Neural progenitor cell (in vitro differentiated cells): ENCODE results near the gene KXD1. TPM values are rescaled to one million over a fixed set of nuclear protein-coding genes. Genes with fewer than 3 reads are reported as not detected.

Experiments used
- DNase-seq: peaks from one replicate; pipeline ENCODE4 v3.0.0-alpha.2; 2016; ENCODE audit warnings: low spot score
- H2AFZ ChIP-seq: fragments of 200-600 bp; sonication (generic); replicated peaks from 2 replicates; pipeline ENCODE4 v1.6.1; 2016; ENCODE audit warnings: antibody characterized with exemption
- H3F3A ChIP-seq: fragments of 200-600 bp; sonication (generic); 2 replicates; pipeline ENCODE4 v1.6.1; 2016; ENCODE audit warnings: antibody characterized with exemption, low read depth
- H3K27ac ChIP-seq: fragments of 200-600 bp; sonication (generic); 2 replicates; pipeline ENCODE4 v1.5.1; 2016; ENCODE audit warnings: mild to moderate bottlenecking
- H3K27me3 ChIP-seq: fragments of 200-600 bp; sonication (generic); 2 replicates; pipeline ENCODE4 v1.6.1; 2016; ENCODE audit warnings: mild to moderate bottlenecking, moderate library complexity
- H3K36me3 ChIP-seq: fragments of 200-600 bp; sonication (generic); 2 replicates; pipeline ENCODE4 v1.5.1; 2016
- H3K4me1 ChIP-seq: fragments of 200-600 bp; sonication (generic); 2 replicates; pipeline ENCODE4 v1.6.1; 2016; ENCODE audit warnings: mixed run types
- H3K4me2 ChIP-seq: fragments of 200-600 bp; sonication (generic); 2 replicates; pipeline ENCODE4 v1.6.1; 2016
- H3K4me3 ChIP-seq: fragments of 200-600 bp; sonication (generic); 2 replicates; pipeline ENCODE4 v1.5.1; 2016
- H3K79me2 ChIP-seq: fragments of 200-600 bp; sonication (generic); 2 replicates; pipeline ENCODE4 v1.6.1; 2016; ENCODE audit warnings: low read depth
- H3K9ac ChIP-seq: fragments of 200-600 bp; sonication (generic); 2 replicates; pipeline ENCODE4 v1.6.1; 2016
- H3K9me3 ChIP-seq: fragments of 200-600 bp; sonication (generic); 2 replicates; pipeline ENCODE4 v1.5.1; 2016; ENCODE audit warnings: low read depth
- H4K20me1 ChIP-seq: fragments of 200-600 bp; sonication (generic); 2 replicates; pipeline ENCODE4 v1.6.1; 2016; ENCODE audit warnings: low read depth
- H3K27ac Mint-ChIP-seq: 3 replicates; pipeline ENCODE4 v1.8.0; 2021; ENCODE audit warnings: mixed read lengths
- H3K27me3 Mint-ChIP-seq: 2 replicates; pipeline ENCODE4 v1.8.0; 2022; ENCODE audit warnings: low read depth, mild to moderate bottlenecking, inconsistent platforms, moderate library complexity, mixed read lengths; ENCODE audit not compliant: insufficient read depth
- H3K36me3 Mint-ChIP-seq: 3 replicates; pipeline ENCODE4 v1.8.0; 2021; ENCODE audit warnings: mixed read lengths
- H3K4me1 Mint-ChIP-seq: 3 replicates; pipeline ENCODE4 v1.8.0; 2021; ENCODE audit warnings: mixed read lengths
- H3K4me3 Mint-ChIP-seq: 3 replicates; pipeline ENCODE4 v1.8.0; 2021; ENCODE audit warnings: mild to moderate bottlenecking, moderate library complexity, mixed read lengths
- H3K9me3 Mint-ChIP-seq: 3 replicates; pipeline ENCODE4 v1.8.0; 2020; ENCODE audit warnings: mixed read lengths
- CTCF ChIP-seq: fragments of 200-600 bp; sonication (generic); IDR thresholded peaks from 2 replicates; pipeline ENCODE4 v1.5.1; 2017; ENCODE audit warnings: antibody characterized with exemption, mild to moderate bottlenecking
- EZH2 ChIP-seq: fragments of 200-600 bp; sonication (generic); IDR thresholded peaks from 2 replicates; pipeline ENCODE4 v1.6.1; 2017; ENCODE audit warnings: antibody characterized with exemption, mild to moderate bottlenecking, moderate library complexity
- EZH2phosphoT487 ChIP-seq: fragments of 200-600 bp; sonication (generic); IDR thresholded peaks from 2 replicates; pipeline ENCODE4 v1.6.1; 2017; ENCODE audit warnings: antibody characterized with exemption
- total RNA-seq: library from RNA; depleted of rRNA; stranded (reverse); fragments of >200 nt; gene quantifications from 2 replicates; pipeline ENCODE4 v1.2.3, GENCODE V29; 2015; ENCODE audit warnings: low replicate concordance

Gene KXD1
- total RNA-seq, 1 donor from 2014 or later: 82.7 TPM

GRCh38 chr19:18603958-18604819 lies 46.5 kb downstream of the KXD1 start:
- Histone ChIP-seq H3K4me1 (peaks cover 21% of the 10 kb centered on the region), H4K20me1 (peaks cover 59% of the 10 kb centered on the region), H3K4me3 (peak overlapping the region; percentile 6), H3K79me2 (no peaks in the 10 kb centered on the region), H3K9ac (no peak overlapping the region), H3K36me3 (no peaks in the 10 kb centered on the region), H3K27ac (no peak overlapping the region), H3K4me2 (peak overlapping the region; percentile 60), H2AFZ (no peak overlapping the region), H3K9me3 (no peaks in the 10 kb centered on the region), H3K27me3 (peaks cover 98% of the 10 kb centered on the region), H3F3A (peaks cover 39% of the 10 kb centered on the region)
- peaks cover 14% of the 10 kb centered on the region for H3K4me1 Mint-ChIP-seq
- DNase-seq: peak; percentile 68
- H3K9me3 Mint-ChIP-seq: peaks cover 2% of the 10 kb centered on the region
- H3K27me3 Mint-ChIP-seq: peaks cover 65% of the 10 kb centered on the region
- no peak overlapping the region for H3K27ac Mint-ChIP-seq
- peak; percentile 41 for TF ChIP-seq EZH2
- peak; percentile 54 for TF ChIP-seq EZH2phosphoT487
- no peak for TF ChIP-seq CTCF
- H3K4me3 Mint-ChIP-seq: peak overlapping the region; percentile 43
- peaks cover 2% of the 10 kb centered on the region for H3K36me3 Mint-ChIP-seq

DNA sequence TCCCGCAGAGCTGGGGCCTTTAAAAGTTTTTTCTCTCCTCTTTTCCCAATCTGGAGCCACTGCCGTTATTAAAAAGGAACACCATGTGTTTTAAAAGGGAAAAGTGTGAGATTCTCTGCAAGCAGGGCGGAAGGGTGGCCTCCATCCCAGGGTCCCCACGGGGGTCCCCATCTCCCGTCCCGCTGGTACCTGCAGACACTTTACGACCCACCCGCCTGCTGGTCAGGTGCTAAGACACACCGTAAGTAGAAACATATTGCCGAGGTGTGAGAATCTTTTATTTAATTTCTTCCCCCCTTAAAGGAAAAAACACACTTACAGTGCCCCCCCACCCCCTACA lies 47.1 kb downstream of the KXD1 start:
- peak overlapping the region; percentile 60 for H3K4me2 ChIP-seq

GRCh38 chr19:18605196-18605545 lies 47.5 kb downstream of the KXD1 start:
- Histone ChIP-seq H3K27ac (no peak overlapping the region), H3K79me2 (no peaks in the 10 kb centered on the region), H3K27me3 (peaks cover 98% of the 10 kb centered on the region), H3K9ac (no peak overlapping the region), H2AFZ (no peak overlapping the region), H3F3A (peaks cover 49% of the 10 kb centered on the region), H3K4me3 (no peak overlapping the region), H3K4me2 (peak overlapping the region; percentile 57), H4K20me1 (peaks cover 69% of the 10 kb centered on the region), H3K9me3 (no peaks in the 10 kb centered on the region), H3K36me3 (no peaks in the 10 kb centered on the region), H3K4me1 (peaks cover 23% of the 10 kb centered on the region)
- peaks cover 2% of the 10 kb centered on the region for H3K9me3 Mint-ChIP-seq
- H3K4me1 Mint-ChIP-seq: peaks cover 14% of the 10 kb centered on the region
- H3K27ac Mint-ChIP-seq: peak overlapping the region; percentile 74
- peaks cover 68% of the 10 kb centered on the region for H3K27me3 Mint-ChIP-seq
- H3K36me3 Mint-ChIP-seq: peaks cover 2% of the 10 kb centered on the region
- DNase-seq: no peak
- peak overlapping the region; percentile 78 for H3K4me3 Mint-ChIP-seq
- TF ChIP-seq EZH2phosphoT487 (peak; percentile 26), CTCF (no peak), EZH2 (no peak)

More for the DNA sequence above, 47.1 kb downstream of the KXD1 start:
- Histone ChIP-seq H3K4me3 (no peak overlapping the region), H3K9ac (no peak overlapping the region), H2AFZ (no peak overlapping the region), H3K27me3 (peaks cover 98% of the 10 kb centered on the region), H3F3A (peaks cover 45% of the 10 kb centered on the region), H3K27ac (no peak overlapping the region), H3K4me1 (peaks cover 21% of the 10 kb centered on the region), H3K9me3 (no peaks in the 10 kb centered on the region), H3K36me3 (no peaks in the 10 kb centered on the region), H3K79me2 (no peaks in the 10 kb centered on the region), H4K20me1 (peaks cover 65% of the 10 kb centered on the region)
- no peak overlapping the region for H3K27ac Mint-ChIP-seq
- peaks cover 14% of the 10 kb centered on the region for H3K4me1 Mint-ChIP-seq
- TF ChIP-seq EZH2phosphoT487 (no peak), CTCF (no peak), EZH2 (no peak)
- peaks cover 71% of the 10 kb centered on the region for H3K27me3 Mint-ChIP-seq
- peaks cover 2% of the 10 kb centered on the region for H3K36me3 Mint-ChIP-seq
- H3K4me3 Mint-ChIP-seq: peak overlapping the region; percentile 43
- DNase-seq: no peak
- H3K9me3 Mint-ChIP-seq: peaks cover 2% of the 10 kb centered on the region
